ENCODE measurements around the gene RNGTT.
A peak's percentile ranks its signal among the peaks of the same experiment; 100 is the strongest.

RNGTT gene

DNA sequence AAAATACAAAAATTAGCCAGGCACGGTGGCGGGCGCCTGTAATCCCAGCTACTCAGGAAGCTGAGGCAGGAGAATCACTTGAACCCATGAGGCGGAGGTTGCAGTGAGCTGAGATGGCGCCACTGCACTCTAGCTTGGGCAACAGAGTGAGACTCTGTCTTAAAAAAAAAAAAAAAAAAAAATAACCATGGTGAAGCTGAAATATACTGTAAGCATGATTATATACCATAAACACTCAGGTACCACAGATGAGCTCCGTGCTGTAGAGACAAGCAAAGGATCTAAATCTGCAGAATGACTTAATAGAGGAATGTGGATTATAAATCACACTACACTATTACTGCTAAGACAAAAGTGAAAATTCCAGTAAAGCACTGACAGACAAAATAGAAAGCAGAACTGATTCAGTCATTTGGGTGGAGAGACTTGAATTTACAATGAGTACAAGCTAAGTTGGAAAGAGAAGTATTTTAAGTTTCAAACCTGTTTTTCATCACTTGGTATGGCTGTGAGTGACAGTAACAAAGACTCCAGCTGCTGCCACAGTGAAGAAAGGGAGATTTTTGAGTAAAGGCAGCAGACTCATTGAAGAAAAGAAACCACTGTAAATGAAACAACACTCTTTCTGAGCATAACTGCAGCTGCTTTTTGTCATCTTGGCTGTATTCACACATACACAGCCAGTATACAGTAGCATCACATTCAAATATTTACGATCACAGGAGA, 322.1 kb downstream of the RNGTT start:
- TF ChIP-seq POLR2A (IDR thresholded peaks at IDR 0.05; ENCODE audit: low read depth, low read length), result no peak
- peak; percentile 78 for TF ChIP-seq SPI1 (IDR thresholded peaks at IDR 0.05; ENCODE audit: low read depth, low read length)
- no peak for TF ChIP-seq PAX5 (IDR thresholded peaks at IDR 0.05; ENCODE audit: insufficient read depth, low read length, severe bottlenecking)
- no peak for TF ChIP-seq TAF1 (IDR thresholded peaks at IDR 0.05; ENCODE audit: low read depth, low read length)
- peak; percentile 90 for FAIRE-seq
- no peak for DNase-seq (ENCODE audit: insufficient read length, low spot score)

DNA sequence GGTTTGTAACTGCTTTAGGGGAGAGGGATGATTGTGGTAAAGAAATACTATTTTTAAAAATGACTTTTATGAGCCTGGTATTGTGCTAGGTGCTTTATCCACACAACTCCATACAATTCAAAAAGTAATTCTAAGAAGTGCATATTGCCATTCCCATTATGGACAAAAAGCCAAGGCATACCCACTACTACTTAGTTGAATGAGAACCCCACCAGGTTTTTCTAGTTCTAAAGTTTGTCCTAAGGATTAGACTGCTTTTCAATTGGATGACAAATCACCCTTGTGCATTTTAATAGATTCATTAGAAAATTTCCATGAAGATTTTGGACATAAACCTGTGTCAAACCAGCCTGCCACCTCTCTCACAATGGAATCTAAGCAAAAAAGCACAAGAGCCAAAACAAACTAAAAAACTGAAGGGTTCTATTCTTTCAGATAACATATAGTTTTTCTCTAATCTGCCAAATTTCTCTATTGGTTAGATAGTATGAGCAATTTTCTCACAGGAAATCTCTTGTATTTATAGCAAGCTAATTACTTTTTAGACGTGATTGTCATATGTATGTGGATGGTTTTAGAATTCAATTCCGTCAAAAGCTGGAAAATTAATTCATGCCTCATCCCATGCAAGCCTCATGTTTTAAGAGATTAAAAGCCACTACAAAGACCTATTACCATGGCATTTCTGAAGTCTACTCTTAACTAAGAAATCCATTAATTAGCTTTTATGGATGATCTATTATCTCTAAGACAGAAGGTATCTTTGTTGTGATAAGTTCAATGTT, 325.5 kb downstream of the RNGTT start:
- TF ChIP-seq PAX5 (IDR thresholded peaks at IDR 0.05; ENCODE audit: insufficient read depth, low read length, severe bottlenecking) (no peak), SPI1 (IDR thresholded peaks at IDR 0.05; ENCODE audit: low read depth, low read length) (no peak), POLR2AphosphoS5 (IDR thresholded peaks at IDR 0.05; ENCODE audit: low read depth, low read length) (no peak), TAF1 (IDR thresholded peaks at IDR 0.05; ENCODE audit: low read depth, low read length) (no peak), POU2F2 (IDR thresholded peaks at IDR 0.05; ENCODE audit: low read depth, low read length) (no peak), POLR2A (IDR thresholded peaks at IDR 0.05; ENCODE audit: low read depth, low read length) (no peak)
- no peak for DNase-seq (ENCODE audit: insufficient read length, low spot score)
- no peak for FAIRE-seq

DNA sequence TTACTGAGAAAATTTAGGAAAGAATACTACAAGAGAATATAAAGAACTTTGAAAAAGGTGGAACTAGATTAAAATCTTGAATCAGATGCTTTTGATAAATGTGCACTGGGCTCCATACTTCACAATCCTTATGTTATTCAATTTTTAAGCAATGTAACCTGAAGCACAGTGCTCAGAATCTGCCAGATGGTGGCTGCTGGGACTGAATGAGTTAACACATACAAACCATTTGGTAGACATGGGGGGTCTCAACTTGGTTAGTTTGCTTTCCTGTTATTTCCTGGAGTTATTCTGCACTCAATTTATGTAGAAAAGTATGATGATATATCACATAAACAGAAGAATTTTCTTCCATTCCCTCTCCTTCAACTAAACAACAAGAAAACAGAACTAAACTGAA, 326.5 kb downstream of the RNGTT start:
- no peak for DNase-seq (ENCODE audit: insufficient read length, low spot score)
- no peak for FAIRE-seq
- no peak for TF ChIP-seq SPI1 (IDR thresholded peaks at IDR 0.05; ENCODE audit: low read depth, low read length)
- no peak for TF ChIP-seq PAX5 (IDR thresholded peaks at IDR 0.05; ENCODE audit: insufficient read depth, low read length, severe bottlenecking)
- no peak for TF ChIP-seq POLR2AphosphoS5 (IDR thresholded peaks at IDR 0.05; ENCODE audit: low read depth, low read length)
- TF ChIP-seq POLR2A (IDR thresholded peaks at IDR 0.05; ENCODE audit: low read depth, low read length), result no peak
- TF ChIP-seq POU2F2 (IDR thresholded peaks at IDR 0.05; ENCODE audit: low read depth, low read length), result no peak
- no peak for TF ChIP-seq TAF1 (IDR thresholded peaks at IDR 0.05; ENCODE audit: low read depth, low read length)

DNA sequence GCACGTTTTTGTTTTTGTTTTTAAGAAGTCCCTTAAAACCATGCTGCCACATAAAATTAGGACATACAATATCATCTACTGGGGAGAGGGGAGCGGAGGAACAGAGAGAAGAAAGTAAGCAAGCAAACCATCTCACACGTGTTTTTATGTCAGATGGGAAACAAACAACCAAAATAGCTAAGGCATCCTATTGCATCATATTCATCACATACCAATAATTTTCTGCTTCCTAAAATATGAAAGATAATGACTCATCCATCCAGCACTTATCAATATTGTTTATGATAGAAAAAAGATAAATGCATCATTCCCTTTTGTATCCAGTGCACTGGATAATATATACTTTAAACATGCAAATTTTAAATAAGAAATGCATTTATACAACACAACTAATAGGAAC, 329.6 kb downstream of the RNGTT start:
- no peak for FAIRE-seq
- no peak for DNase-seq (ENCODE audit: insufficient read length, low spot score)
- TF ChIP-seq TAF1 (IDR thresholded peaks at IDR 0.05; ENCODE audit: low read depth, low read length), result no peak
- TF ChIP-seq POLR2AphosphoS5 (IDR thresholded peaks at IDR 0.05; ENCODE audit: low read depth, low read length), result no peak
- no peak for TF ChIP-seq PAX5 (IDR thresholded peaks at IDR 0.05; ENCODE audit: insufficient read depth, low read length, severe bottlenecking)
- no peak for TF ChIP-seq POU2F2 (IDR thresholded peaks at IDR 0.05; ENCODE audit: low read depth, low read length)
- TF ChIP-seq POLR2A (IDR thresholded peaks at IDR 0.05; ENCODE audit: low read depth, low read length), result no peak
- TF ChIP-seq SPI1 (IDR thresholded peaks at IDR 0.05; ENCODE audit: low read depth, low read length), result no peak

DNA sequence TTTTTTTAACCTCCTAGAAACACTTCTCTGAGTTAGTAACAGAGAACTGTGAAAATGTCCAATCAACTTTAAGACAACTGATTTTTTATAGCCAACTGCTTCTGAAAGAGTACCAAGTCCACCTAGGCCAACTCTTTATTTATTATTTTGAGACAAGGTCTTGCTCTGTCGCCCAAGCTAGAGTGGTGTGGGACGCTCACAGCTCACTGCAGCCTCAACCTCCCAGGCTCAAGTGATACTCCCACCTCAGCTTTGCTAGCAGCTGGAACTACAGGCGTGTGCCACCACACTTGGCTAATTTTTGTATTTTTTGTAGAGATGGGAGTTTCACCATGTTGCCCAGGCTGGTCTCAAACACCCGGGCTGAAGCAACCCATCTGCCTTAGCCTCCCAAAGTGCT, 331.6 kb downstream of the RNGTT start:
- FAIRE-seq (peak; percentile 84), DNase-seq (ENCODE audit: insufficient read length, low spot score) (no peak)
- no peak for TF ChIP-seq POLR2A (IDR thresholded peaks at IDR 0.05; ENCODE audit: low read depth, low read length)
- no peak for TF ChIP-seq PAX5 (IDR thresholded peaks at IDR 0.05; ENCODE audit: insufficient read depth, low read length, severe bottlenecking)
- no peak for TF ChIP-seq POLR2AphosphoS5 (IDR thresholded peaks at IDR 0.05; ENCODE audit: low read depth, low read length)
- TF ChIP-seq SPI1 (IDR thresholded peaks at IDR 0.05; ENCODE audit: low read depth, low read length), result no peak
- no peak for TF ChIP-seq TAF1 (IDR thresholded peaks at IDR 0.05; ENCODE audit: low read depth, low read length)
- TF ChIP-seq POU2F2 (IDR thresholded peaks at IDR 0.05; ENCODE audit: low read depth, low read length), result no peak

DNA sequence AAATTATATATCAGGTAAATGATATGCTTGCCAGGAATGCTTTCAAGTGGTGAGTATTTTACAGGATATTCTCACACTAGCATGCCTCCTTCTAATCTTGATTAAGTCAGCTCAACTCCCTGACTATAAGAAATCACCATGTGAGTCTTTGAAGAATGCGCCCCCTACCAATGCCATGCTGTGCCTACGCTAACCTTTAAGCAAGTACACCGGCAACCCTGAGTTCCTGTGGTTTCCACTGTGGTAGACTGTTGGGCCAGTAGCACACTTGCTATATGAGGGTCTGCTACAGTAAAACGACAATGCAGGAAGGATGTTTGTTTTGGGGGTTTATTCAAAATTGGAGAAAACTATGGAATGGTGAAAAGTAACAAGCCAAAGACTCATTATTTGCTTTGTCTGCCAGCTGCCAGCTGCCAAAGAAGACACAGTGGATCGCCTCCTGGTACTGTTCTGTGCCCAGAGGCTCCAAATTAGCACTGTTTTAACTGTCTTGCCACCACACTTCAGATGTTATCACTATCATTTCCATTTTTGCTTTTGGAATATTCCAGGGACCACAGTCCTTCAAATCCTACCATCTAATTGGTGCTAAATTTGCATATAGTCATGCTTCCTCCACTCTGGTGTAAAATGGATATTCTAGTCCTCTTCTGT, 333.5 kb downstream of the RNGTT start:
- TF ChIP-seq POLR2AphosphoS5 (IDR thresholded peaks at IDR 0.05; ENCODE audit: low read depth, low read length) (no peak), POLR2A (IDR thresholded peaks at IDR 0.05; ENCODE audit: low read depth, low read length) (no peak), POU2F2 (IDR thresholded peaks at IDR 0.05; ENCODE audit: low read depth, low read length) (no peak), SPI1 (IDR thresholded peaks at IDR 0.05; ENCODE audit: low read depth, low read length) (no peak), TAF1 (IDR thresholded peaks at IDR 0.05; ENCODE audit: low read depth, low read length) (no peak), PAX5 (IDR thresholded peaks at IDR 0.05; ENCODE audit: insufficient read depth, low read length, severe bottlenecking) (no peak)
- FAIRE-seq, result peak; percentile 95
- DNase-seq (ENCODE audit: insufficient read length, low spot score), result no peak

DNA sequence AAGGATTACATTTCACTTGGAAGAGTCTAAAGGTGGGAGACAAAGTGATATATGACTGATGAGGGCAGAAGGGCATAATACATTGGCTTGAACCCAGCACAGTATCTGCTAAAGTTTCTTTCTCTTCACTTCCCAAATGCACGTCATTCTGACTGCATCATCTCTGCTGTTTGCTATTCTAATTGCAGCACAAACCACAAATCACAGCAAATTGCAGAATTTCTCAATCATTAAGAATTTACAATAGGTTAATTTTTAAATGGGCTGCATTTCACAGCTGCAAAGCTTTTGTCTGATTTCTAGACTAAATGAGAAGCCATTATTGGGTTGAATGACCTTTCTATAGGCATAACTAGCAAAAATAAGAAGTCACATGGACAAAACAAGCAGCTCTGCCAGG, 337.0 kb downstream of the RNGTT start:
- FAIRE-seq, result no peak
- TF ChIP-seq POLR2AphosphoS5 (IDR thresholded peaks at IDR 0.05; ENCODE audit: low read depth, low read length) (no peak), SPI1 (IDR thresholded peaks at IDR 0.05; ENCODE audit: low read depth, low read length) (no peak), POLR2A (IDR thresholded peaks at IDR 0.05; ENCODE audit: low read depth, low read length) (no peak), POU2F2 (IDR thresholded peaks at IDR 0.05; ENCODE audit: low read depth, low read length) (no peak), PAX5 (IDR thresholded peaks at IDR 0.05; ENCODE audit: insufficient read depth, low read length, severe bottlenecking) (no peak), TAF1 (IDR thresholded peaks at IDR 0.05; ENCODE audit: low read depth, low read length) (no peak)
- no peak for DNase-seq (ENCODE audit: insufficient read length, low spot score)

DNA sequence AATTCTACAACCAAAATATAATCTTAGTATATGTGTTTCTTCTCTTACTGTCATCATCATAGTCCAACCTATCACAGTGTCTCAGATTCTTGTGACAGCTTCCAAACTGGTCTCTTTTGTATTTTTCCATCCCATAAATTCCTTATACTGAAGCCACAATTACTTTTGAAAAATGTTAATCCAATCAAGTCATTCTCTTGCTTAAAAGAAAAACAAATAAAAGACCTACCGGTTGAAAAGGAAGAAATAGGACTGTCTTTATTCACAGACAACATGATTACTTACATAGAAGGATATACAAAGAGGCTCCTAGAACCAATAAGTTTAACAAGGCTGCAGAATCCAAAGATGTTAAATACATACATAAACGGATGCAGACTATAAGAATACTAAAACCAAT, 339.9 kb downstream of the RNGTT start:
- no peak for DNase-seq (ENCODE audit: insufficient read length, low spot score)
- no peak for FAIRE-seq
- TF ChIP-seq PAX5 (IDR thresholded peaks at IDR 0.05; ENCODE audit: insufficient read depth, low read length, severe bottlenecking), result no peak
- TF ChIP-seq POLR2AphosphoS5 (IDR thresholded peaks at IDR 0.05; ENCODE audit: low read depth, low read length), result no peak

DNA sequence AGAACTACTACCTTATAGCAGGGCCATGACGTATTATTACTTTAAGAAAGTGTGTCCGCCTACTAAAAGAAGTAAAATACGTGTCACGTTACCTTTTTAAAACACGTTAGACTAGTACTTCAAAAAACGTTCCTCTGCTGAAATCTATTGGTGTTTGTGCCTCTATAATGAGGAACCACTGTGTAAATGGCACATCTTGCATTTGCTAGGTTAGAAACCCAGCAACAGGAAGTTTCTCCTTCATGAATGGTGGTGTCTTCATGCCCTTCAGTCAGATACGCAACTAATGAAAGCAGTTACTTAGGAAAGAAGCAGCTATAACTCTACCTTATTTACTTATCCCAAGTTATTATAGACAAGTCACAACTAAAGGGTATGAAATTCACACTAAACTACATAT, 343.5 kb downstream of the RNGTT start:
- DNase-seq (ENCODE audit: insufficient read length, low spot score) (no peak), FAIRE-seq (peak; percentile 71)
- TF ChIP-seq TAF1 (IDR thresholded peaks at IDR 0.05; ENCODE audit: low read depth, low read length) (no peak), POLR2A (IDR thresholded peaks at IDR 0.05; ENCODE audit: low read depth, low read length) (no peak), SPI1 (IDR thresholded peaks at IDR 0.05; ENCODE audit: low read depth, low read length) (no peak), PAX5 (IDR thresholded peaks at IDR 0.05; ENCODE audit: insufficient read depth, low read length, severe bottlenecking) (no peak), POLR2AphosphoS5 (IDR thresholded peaks at IDR 0.05; ENCODE audit: low read depth, low read length) (no peak), POU2F2 (IDR thresholded peaks at IDR 0.05; ENCODE audit: low read depth, low read length) (no peak)

Measured in GM12891 (cell line).